ENCODE results near the gene IGFBP7.

Gene IGFBP7

DNA sequence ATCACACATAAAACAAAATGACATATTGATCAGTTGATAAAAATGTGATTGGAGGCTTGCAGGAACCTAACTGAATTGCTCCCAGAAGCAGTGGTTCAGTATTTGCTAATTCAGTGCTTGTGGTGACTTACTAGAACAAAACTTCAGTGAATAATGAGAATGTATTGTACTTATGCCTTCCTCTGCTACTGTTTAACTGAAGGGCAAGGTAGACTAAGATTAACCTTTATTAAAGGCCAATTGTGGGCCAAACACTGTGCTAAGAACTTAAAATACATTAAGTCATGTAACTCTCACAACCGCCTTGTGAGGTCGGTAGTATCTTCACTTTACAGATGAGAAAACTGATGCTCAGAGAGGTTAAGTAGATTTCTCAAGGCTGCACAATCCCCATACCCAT lies 14.9 kb downstream of the IGFBP7 start:
- Histone ChIP-seq H3K9me3 (ENCODE audit: insufficient read depth, low read depth, low read length) (no peaks in the 10 kb centered on the region), H3K9ac (ENCODE audit: low read depth, low read length) (no peak overlapping the region), H3K4me1 (ENCODE audit: insufficient read depth, low read length) (peaks cover 23% of the 10 kb centered on the region), H3K27ac (ENCODE audit: low read depth, low read length) (no peak overlapping the region), H3K4me3 (ENCODE audit: low read length) (no peak overlapping the region), H3K27me3 (ENCODE audit: insufficient read depth, low read length) (no peaks in the 10 kb centered on the region), H3K36me3 (ENCODE audit: insufficient read depth, low read length) (no peaks in the 10 kb centered on the region)
- 93% methylated on average over 2 of the region's 2 CpGs for WGBS

DNA sequence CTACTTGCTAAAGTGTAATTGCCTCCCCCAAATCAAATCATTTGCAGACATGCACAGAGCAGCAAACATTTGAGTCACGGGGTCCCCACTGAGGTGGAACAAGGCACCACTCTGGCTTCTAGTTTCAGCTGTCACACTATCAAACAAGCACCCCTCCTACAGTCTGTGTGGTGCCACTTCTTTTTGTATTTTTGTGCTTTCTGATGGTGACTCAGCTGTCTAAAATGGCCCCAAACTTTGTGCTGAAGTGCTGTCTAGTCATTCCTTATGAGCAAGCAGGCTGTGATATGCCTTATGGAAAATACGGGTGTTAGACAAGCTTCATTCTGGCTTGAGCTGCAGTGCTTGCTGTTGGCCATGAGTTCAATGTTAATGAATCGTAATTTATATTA lies 15.4 kb downstream of the IGFBP7 start:
- no peak overlapping the region for H3K9ac ChIP-seq (ENCODE audit: low read depth, low read length)
- H3K9me3 ChIP-seq (ENCODE audit: insufficient read depth, low read depth, low read length) = no peaks in the 10 kb centered on the region
- H3K4me1 ChIP-seq (ENCODE audit: insufficient read depth, low read length) = peaks cover 23% of the 10 kb centered on the region
- no peaks in the 10 kb centered on the region for H3K36me3 ChIP-seq (ENCODE audit: insufficient read depth, low read length)
- 91% methylated on average over 2 of the region's 3 CpGs for WGBS
- no peak overlapping the region for H3K4me3 ChIP-seq (ENCODE audit: low read length)
- H3K27ac ChIP-seq (ENCODE audit: low read depth, low read length) = no peak overlapping the region
- no peaks in the 10 kb centered on the region for H3K27me3 ChIP-seq (ENCODE audit: insufficient read depth, low read length)

GRCh38 chr4:57093845-57094831 lies 16.0 kb downstream of the IGFBP7 start:
- H3K27me3 ChIP-seq (ENCODE audit: insufficient read depth, low read length) = no peaks in the 10 kb centered on the region
- H3K36me3 ChIP-seq (ENCODE audit: insufficient read depth, low read length) = no peaks in the 10 kb centered on the region
- no peaks in the 10 kb centered on the region for H3K9me3 ChIP-seq (ENCODE audit: insufficient read depth, low read depth, low read length)
- H3K4me3 ChIP-seq (ENCODE audit: low read length) = no peak overlapping the region
- H3K9ac ChIP-seq (ENCODE audit: low read depth, low read length) = no peak overlapping the region
- 90% methylated on average over 6 of the region's 6 CpGs for WGBS
- H3K4me1 ChIP-seq (ENCODE audit: insufficient read depth, low read length) = peaks cover 23% of the 10 kb centered on the region
- H3K27ac ChIP-seq (ENCODE audit: low read depth, low read length) = no peak overlapping the region

DNA sequence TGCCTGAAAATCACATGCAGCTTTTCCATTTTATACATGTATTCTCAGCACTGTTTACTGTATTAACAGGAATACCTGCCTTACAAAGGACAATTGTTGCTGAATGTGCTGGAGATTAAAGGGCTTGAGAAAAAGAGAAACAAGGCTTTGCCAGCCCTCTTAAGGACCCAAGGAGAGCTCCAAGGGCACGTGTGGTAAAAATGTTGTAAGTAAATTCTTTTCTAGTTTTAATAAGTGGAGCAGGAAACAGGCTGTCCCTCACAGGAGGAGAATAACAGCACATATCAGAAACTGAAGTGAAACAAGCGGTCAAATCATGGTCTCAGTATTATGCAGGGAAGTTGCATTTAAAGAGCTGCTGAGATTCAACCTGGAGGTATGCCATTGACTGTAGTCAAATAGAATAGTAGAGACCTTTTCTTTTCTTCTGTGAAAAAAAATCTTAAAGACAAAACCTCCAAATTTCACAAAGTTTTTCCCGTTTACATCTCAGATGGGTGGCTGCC lies 18.5 kb downstream of the IGFBP7 start:
- peaks cover 23% of the 10 kb centered on the region for H3K4me1 ChIP-seq (ENCODE audit: insufficient read depth, low read length)
- no peak overlapping the region for H3K9ac ChIP-seq (ENCODE audit: low read depth, low read length)
- H3K27ac ChIP-seq (ENCODE audit: low read depth, low read length) = 0 out of 2 replicates have a peak overlapping the region, but pooled peaks have one; percentile 26
- no peak overlapping the region for H3K4me3 ChIP-seq (ENCODE audit: low read length)
- no peaks in the 10 kb centered on the region for H3K27me3 ChIP-seq (ENCODE audit: insufficient read depth, low read length)
- H3K9me3 ChIP-seq (ENCODE audit: insufficient read depth, low read depth, low read length) = no peaks in the 10 kb centered on the region
- no peaks in the 10 kb centered on the region for H3K36me3 ChIP-seq (ENCODE audit: insufficient read depth, low read length)
- 31% methylated on average over 3 of the region's 3 CpGs for WGBS

GRCh38 chr4:57090079-57090478 lies 20.1 kb downstream of the IGFBP7 start:
- WGBS = 91% methylated on average over 3 of the region's 3 CpGs
- Histone ChIP-seq H3K4me1 (ENCODE audit: insufficient read depth, low read length) (peaks cover 23% of the 10 kb centered on the region), H3K9me3 (ENCODE audit: insufficient read depth, low read depth, low read length) (no peaks in the 10 kb centered on the region), H3K27me3 (ENCODE audit: insufficient read depth, low read length) (no peaks in the 10 kb centered on the region), H3K27ac (ENCODE audit: low read depth, low read length) (no peak overlapping the region), H3K36me3 (ENCODE audit: insufficient read depth, low read length) (no peaks in the 10 kb centered on the region), H3K4me3 (ENCODE audit: low read length) (no peak overlapping the region), H3K9ac (ENCODE audit: low read depth, low read length) (no peak overlapping the region)

- Histone ChIP-seq H3K9ac (ENCODE audit: low read depth, low read length) (no peak overlapping the region), H3K27me3 (ENCODE audit: insufficient read depth, low read length) (no peaks in the 10 kb centered on the region), H3K9me3 (ENCODE audit: insufficient read depth, low read depth, low read length) (no peaks in the 10 kb centered on the region), H3K4me1 (ENCODE audit: insufficient read depth, low read length) (peaks cover 22% of the 10 kb centered on the region), H3K36me3 (ENCODE audit: insufficient read depth, low read length) (no peaks in the 10 kb centered on the region), H3K4me3 (ENCODE audit: low read length) (no peak overlapping the region), H3K27ac (ENCODE audit: low read depth, low read length) (no peak overlapping the region)
- WGBS = 92% methylated on average over 2 of the region's 2 CpGs
Measured at GRCh38 chr4:57089549-57089948, 20.6 kb downstream of the IGFBP7 start.

- H3K36me3 ChIP-seq (ENCODE audit: insufficient read depth, low read length) = no peaks in the 10 kb centered on the region
- peaks cover 6% of the 10 kb centered on the region; the same call in 1 of the 2 replicates for H3K4me1 ChIP-seq (ENCODE audit: insufficient read depth, low read length)
- 73% methylated on average over 3 of the region's 4 CpGs for WGBS
- no peaks in the 10 kb centered on the region for H3K27me3 ChIP-seq (ENCODE audit: insufficient read depth, low read length)
- H3K27ac ChIP-seq (ENCODE audit: low read depth, low read length) = no peak overlapping the region
- no peaks in the 10 kb centered on the region for H3K9me3 ChIP-seq (ENCODE audit: insufficient read depth, low read depth, low read length)
- H3K4me3 ChIP-seq (ENCODE audit: low read length) = no peak overlapping the region
- no peak overlapping the region for H3K9ac ChIP-seq (ENCODE audit: low read depth, low read length)
Measured at GRCh38 chr4:57086031-57086723, 24.0 kb downstream of the IGFBP7 start.

GRCh38 chr4:57085278-57085677 lies 24.9 kb downstream of the IGFBP7 start:
- H3K27ac ChIP-seq (ENCODE audit: low read depth, low read length) = no peak overlapping the region
- H3K4me1 ChIP-seq (ENCODE audit: insufficient read depth, low read length) = 0 out of 2 replicates have a peak, but pooled peaks cover 3% of the 10 kb centered on the region
- H3K27me3 ChIP-seq (ENCODE audit: insufficient read depth, low read length) = no peaks in the 10 kb centered on the region
- H3K36me3 ChIP-seq (ENCODE audit: insufficient read depth, low read length) = no peaks in the 10 kb centered on the region
- H3K9ac ChIP-seq (ENCODE audit: low read depth, low read length) = no peak overlapping the region
- H3K9me3 ChIP-seq (ENCODE audit: insufficient read depth, low read depth, low read length) = no peaks in the 10 kb centered on the region
- 87% methylated on average over 1 of the region's 4 CpGs for WGBS
- no peak overlapping the region for H3K4me3 ChIP-seq (ENCODE audit: low read length)

DNA sequence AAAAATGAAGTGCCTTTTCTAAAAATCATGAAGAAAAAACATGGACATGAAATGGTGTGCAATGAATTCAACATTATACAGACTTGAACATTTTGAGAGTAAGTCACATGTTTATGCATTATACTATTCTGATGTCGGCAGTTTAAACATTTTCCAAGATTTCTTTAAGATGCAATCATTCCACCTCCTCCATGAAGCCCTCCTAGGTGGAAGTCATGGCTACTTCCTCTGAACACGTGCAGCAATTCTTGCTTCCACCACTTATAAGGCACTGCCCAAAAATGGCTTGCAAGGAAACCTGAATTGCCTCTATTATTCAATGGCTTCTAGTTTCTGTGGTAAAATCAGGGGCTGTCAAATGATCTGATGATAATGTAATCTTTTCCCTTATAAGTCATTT lies 25.8 kb downstream of the IGFBP7 start:
- Histone ChIP-seq H3K9ac (ENCODE audit: low read depth, low read length) (no peak overlapping the region), H3K27ac (ENCODE audit: low read depth, low read length) (no peak overlapping the region), H3K4me3 (ENCODE audit: low read length) (no peak overlapping the region), H3K9me3 (ENCODE audit: insufficient read depth, low read depth, low read length) (no peaks in the 10 kb centered on the region), H3K36me3 (ENCODE audit: insufficient read depth, low read length) (no peaks in the 10 kb centered on the region), H3K27me3 (ENCODE audit: insufficient read depth, low read length) (no peaks in the 10 kb centered on the region), H3K4me1 (ENCODE audit: insufficient read depth, low read length) (peaks cover 6% of the 10 kb centered on the region)
- WGBS = 91% methylated on average over 2 of the region's 2 CpGs

- Histone ChIP-seq H3K9ac (ENCODE audit: low read depth, low read length) (no peak overlapping the region), H3K27me3 (ENCODE audit: insufficient read depth, low read length) (no peaks in the 10 kb centered on the region), H3K36me3 (ENCODE audit: insufficient read depth, low read length) (no peaks in the 10 kb centered on the region), H3K4me3 (ENCODE audit: low read length) (no peak overlapping the region), H3K4me1 (ENCODE audit: insufficient read depth, low read length) (peaks cover 18% of the 10 kb centered on the region), H3K9me3 (ENCODE audit: insufficient read depth, low read depth, low read length) (no peaks in the 10 kb centered on the region), H3K27ac (ENCODE audit: low read depth, low read length) (no peak overlapping the region)
- 73% methylated on average over 1 of the region's 2 CpGs for WGBS
Measured at GRCh38 chr4:57083090-57083489, 27.1 kb downstream of the IGFBP7 start.
